H1 (cell line): ENCODE data around the gene MPP3. TPM values are rescaled to one million over a fixed set of nuclear protein-coding genes. Genes with fewer than 3 reads are reported as not detected.
A peak's percentile ranks its signal among the peaks of the same experiment; 100 is the strongest.

Experiments
- ASH2L ChIP-seq: fragments of 200-600, 300-600 bp; sonication (generic); IDR thresholded peaks from one replicate; pipeline ENCODE4 v1.7.1; 2017; ENCODE audit warnings: low read length
- BRCA1 ChIP-seq: IDR thresholded peaks from 2 replicates; pipeline ENCODE4 v1.6.1; 2012; ENCODE audit warnings: low read depth, low read length, improper control_type of control experiment
- CHD2 ChIP-seq: IDR thresholded peaks from 2 replicates; pipeline ENCODE4 v1.6.1; 2012; ENCODE audit warnings: low read length, improper control_type of control experiment
- CHD7 ChIP-seq: fragments of 300-600 bp; sonication (generic); IDR thresholded peaks from 2 replicates; pipeline ENCODE4 v1.7.1; 2012; ENCODE audit warnings: low read length, moderate library complexity, mild to moderate bottlenecking, inconsistent platforms; ENCODE audit not compliant: insufficient replicate concordance
- CREB1 ChIP-seq: IDR thresholded peaks from 2 replicates; pipeline ENCODE4 v1.6.1; 2012; ENCODE audit warnings: inconsistent platforms
- KDM4A ChIP-seq: IDR thresholded peaks from one replicate; pipeline ENCODE4 v1.7.1; 2012; ENCODE audit warnings: low read depth, mild to moderate bottlenecking, moderate library complexity, low read length, inconsistent platforms; ENCODE audit not compliant: severe bottlenecking
- MAFK ChIP-seq: IDR thresholded peaks from 2 replicates; pipeline ENCODE4 v1.6.1; 2012; ENCODE audit warnings: low read depth, mild to moderate bottlenecking, improper control_type of control experiment, low read length
- POLR2A ChIP-seq, 2 experiments: IDR thresholded peaks; 1 replicate in 1 of 2; 2 replicates in 1 of 2; pipeline ENCODE4 v1.6.1; 2011; ENCODE audit warnings: low read depth in 2 of 2, low read length in 2 of 2, mild to moderate bottlenecking in 2 of 2; ENCODE audit errors: control extremely low read depth in 1 of 2
- SIX5 ChIP-seq: IDR thresholded peaks from 2 replicates; pipeline ENCODE4 v1.6.1; 2011; ENCODE audit warnings: mild to moderate bottlenecking, low read depth, low read length
- SRF ChIP-seq: IDR thresholded peaks from 2 replicates; pipeline ENCODE4 v1.6.1; 2011; ENCODE audit warnings: mild to moderate bottlenecking, low read depth, low read length, moderate library complexity
- TCF12 ChIP-seq: IDR thresholded peaks from 2 replicates; pipeline ENCODE4 v1.6.1; 2011; ENCODE audit warnings: low read depth, mild to moderate bottlenecking, low read length
- polyA plus RNA-seq, 7 experiments: library from polyadenylated mRNA; depleted of rRNA in 3 of 7; stranded (reverse) in 5 of 7; unstranded in 2 of 7; fragments of >200 nt in 5 of 7; fragments of 200-250 nt in 2 of 7; gene quantifications; 1 replicate in 5 of 7; 2 replicates in 1 of 7; 4 replicates in 1 of 7; pipeline versions ENCODE4 v1.2.1 to v1.2.3, GENCODE V29; 2011 to 2013; ENCODE audit warnings: missing spikeins in 2 of 7, mixed read lengths in 2 of 7
- total RNA-seq: library from RNA; stranded (reverse); fragmentation: NEBNext Ultra II Directional; extraction: Animal tissue kit (Norgen Biotek cat#: 25700); gene quantifications from 2 replicates; pipeline ENCODE4 v1.2.1, GENCODE V29; 2021
- TF ChIP-seq, protein P1 (sequence below): IDR thresholded peaks from 2 replicates; pipeline ENCODE4 v1.6.1; 2012; ENCODE audit warnings: low read length, inconsistent platforms

The MPP3 gene
- total and polyA plus RNA-seq, 2 of the 8 experiments (the other 6 are each of a cell fraction or from before 2014, with no cell fraction given), result 3.1 to 6.1 TPM

- no peak for TF ChIP-seq CHD7
- TF ChIP-seq POLR2A (IDR thresholded peaks at IDR 0.05; ENCODE audit: control extremely low read depth in 1 of 2, low read depth in 2 of 2, low read length in 2 of 2), result peak in 1 of 2 experiments; percentile 50; a peak in 1 of 3 replicates
- TF ChIP-seq SRF, result no peak
- no peak for TF ChIP-seq CHD2
- no peak for TF ChIP-seq BRCA1
- TF ChIP-seq CREB1, result no peak
- TF ChIP-seq KDM4A, result peak; percentile 52
- no peak for TF ChIP-seq TCF12
- no peak for TF ChIP-seq MAFK
- TF ChIP-seq, protein P1, sequence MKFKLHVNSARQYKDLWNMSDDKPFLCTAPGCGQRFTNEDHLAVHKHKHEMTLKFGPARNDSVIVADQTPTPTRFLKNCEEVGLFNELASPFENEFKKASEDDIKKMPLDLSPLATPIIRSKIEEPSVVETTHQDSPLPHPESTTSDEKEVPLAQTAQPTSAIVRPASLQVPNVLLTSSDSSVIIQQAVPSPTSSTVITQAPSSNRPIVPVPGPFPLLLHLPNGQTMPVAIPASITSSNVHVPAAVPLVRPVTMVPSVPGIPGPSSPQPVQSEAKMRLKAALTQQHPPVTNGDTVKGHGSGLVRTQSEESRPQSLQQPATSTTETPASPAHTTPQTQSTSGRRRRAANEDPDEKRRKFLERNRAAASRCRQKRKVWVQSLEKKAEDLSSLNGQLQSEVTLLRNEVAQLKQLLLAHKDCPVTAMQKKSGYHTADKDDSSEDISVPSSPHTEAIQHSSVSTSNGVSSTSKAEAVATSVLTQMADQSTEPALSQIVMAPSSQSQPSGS, result no peak
- TF ChIP-seq ASH2L, result peak; percentile 51
- TF ChIP-seq SIX5, result no peak
Observed at GRCh38 chr17:43755389-43755875, 77.5 kb downstream of the MPP3 start (continued).
